Upper lobe of left lung (tissue), 6 donors: ENCODE measurements around the gene DDAH1. TPM values are rescaled to one million over a fixed set of nuclear protein-coding genes. Genes with fewer than 3 reads are reported as not detected.

Source experiments
- ATAC-seq, 2 donors: fragments of 200-7000 bp; cut with Tn5 transposase; one replicate each; pipeline ENCODE4 v1.9.1; 2022; ENCODE audit warnings: mild to moderate bottlenecking in 2 of 2, moderate library complexity in 2 of 2; ENCODE audit not compliant: low FRiP score in 2 of 2
- DNase-seq, 2 donors: peaks; one replicate each; pipeline ENCODE4 v3.0.0-alpha.2; 2019 to 2020
- H3K27ac ChIP-seq, 4 donors: fragments of 200-600 bp; sonication (generic); one replicate each; pipeline ENCODE4 v1.5.1; 2016 to 2019
- H3K27me3 ChIP-seq, 4 donors: fragments of 200-600 bp; sonication (generic); one replicate each; pipeline ENCODE4 v1.5.1; 2017 to 2019
- H3K36me3 ChIP-seq, 4 donors: fragments of 200-600 bp; sonication (generic); one replicate each; pipeline ENCODE4 v1.5.1; 2016 to 2019
- H3K4me1 ChIP-seq, 4 donors: fragments of 200-600 bp; sonication (generic); one replicate each; pipeline ENCODE4 v1.5.1; 2018 to 2019
- H3K4me3 ChIP-seq, 4 donors: fragments of 200-600 bp; sonication (generic); one replicate each; pipeline ENCODE4 v1.5.1; 2017 to 2019; ENCODE audit warnings: mild to moderate bottlenecking in 2 of 4, moderate library complexity in 1 of 4
- H3K9me3 ChIP-seq, 4 donors: fragments of 200-600 bp; sonication (generic); one replicate each; pipeline ENCODE4 v1.5.1; 2018 to 2019
- CTCF ChIP-seq, 6 experiments: fragments of 450-650 bp in 4 of 6; fragments of 200-600 bp in 2 of 6; sonication (generic) in 2 of 6; IDR thresholded peaks; one replicate each; pipeline ENCODE4 v1.5.1; 2016 to 2019; ENCODE audit warnings: antibody characterized with exemption in 6 of 6
- EP300 ChIP-seq, 4 donors: sonication (generic); formaldehyde crosslinking; IDR thresholded peaks; one replicate each; pipeline ENCODE4 v1.5.1; 2017; ENCODE audit warnings: antibody characterized with exemption in 4 of 4, control low read depth in 2 of 4
- POLR2A ChIP-seq, 4 donors: fragments of 450-650 bp; IDR thresholded peaks; one replicate each; pipeline ENCODE4 v1.5.1; 2016 to 2017; ENCODE audit warnings: antibody characterized with exemption in 4 of 4, mild to moderate bottlenecking in 2 of 4
- POLR2AphosphoS5 ChIP-seq, 2 donors: sonication (generic); formaldehyde crosslinking; IDR thresholded peaks; one replicate each; pipeline ENCODE4 v1.5.1; 2017; ENCODE audit warnings: antibody characterized with exemption in 2 of 2
- WGBS, 2 donors: methylation state at CpG; one replicate each; pipeline ENCODE4 v1.1.5; 2017 to 2018; 5-methylcytosine and 5-hydroxymethylcytosine counted together
- total RNA-seq, 6 donors: library from RNA; depleted of rRNA in 4 of 6; stranded (reverse); fragments of >200 nt in 4 of 6; gene quantifications; one replicate each; pipeline versions ENCODE4 v1.1.0 to v1.2.1, GENCODE V29; 2016 to 2021
- donor health status: DM: no; HTN: no; CAD: no; lungs with moderate emphysema.
- donor health status: DM: no; HTN: yes; CAD: no; lungs with severe emphysema.

The DDAH1 gene
- total RNA-seq, 6 donors from 2014 or later: 24.1 to 78.8 (median 52.6) TPM

DNA sequence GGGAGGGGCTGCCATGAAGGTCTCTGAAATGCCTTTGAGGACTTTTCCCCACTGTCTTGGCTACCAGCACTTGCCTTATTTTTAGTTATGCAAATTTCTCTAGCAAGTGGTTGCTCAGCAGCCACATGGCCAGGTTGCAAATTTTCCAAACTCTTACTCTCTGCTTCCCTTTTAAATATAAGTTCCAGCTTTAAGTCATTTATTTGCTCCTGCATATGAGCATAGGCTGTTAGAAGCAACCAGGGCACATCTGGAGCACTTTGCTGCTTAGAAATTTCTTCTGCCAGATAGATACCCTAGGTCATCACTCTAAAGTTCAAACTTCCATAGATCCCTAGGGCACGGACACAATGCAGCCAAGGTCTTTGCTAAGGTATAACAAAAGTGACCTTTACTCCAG, 44.8 kb downstream of the DDAH1 start:
- no peaks in the 10 kb centered on the region for H3K4me1 ChIP-seq
- WGBS, 2 donors: 20 to 30% methylated on average over 1 of the region's 1 CpG
- TF ChIP-seq POLR2A (IDR thresholded peaks at IDR 0.05): no peak
- no peak for TF ChIP-seq CTCF (IDR thresholded peaks at IDR 0.05)
- TF ChIP-seq POLR2AphosphoS5 (IDR thresholded peaks at IDR 0.05): no peak
- TF ChIP-seq EP300 (IDR thresholded peaks at IDR 0.05): no peak
- peaks cover 4 to 8% (median 7%) of the 10 kb centered on the region in 4 donors for H3K9me3 ChIP-seq
- H3K27ac ChIP-seq: no peak overlapping the region
- no peak overlapping the region for H3K4me3 ChIP-seq
- DNase-seq: no peak
- H3K27me3 ChIP-seq: no peaks in the 10 kb centered on the region
- no peaks in the 10 kb centered on the region for H3K36me3 ChIP-seq
- ATAC-seq: no peak

DNA sequence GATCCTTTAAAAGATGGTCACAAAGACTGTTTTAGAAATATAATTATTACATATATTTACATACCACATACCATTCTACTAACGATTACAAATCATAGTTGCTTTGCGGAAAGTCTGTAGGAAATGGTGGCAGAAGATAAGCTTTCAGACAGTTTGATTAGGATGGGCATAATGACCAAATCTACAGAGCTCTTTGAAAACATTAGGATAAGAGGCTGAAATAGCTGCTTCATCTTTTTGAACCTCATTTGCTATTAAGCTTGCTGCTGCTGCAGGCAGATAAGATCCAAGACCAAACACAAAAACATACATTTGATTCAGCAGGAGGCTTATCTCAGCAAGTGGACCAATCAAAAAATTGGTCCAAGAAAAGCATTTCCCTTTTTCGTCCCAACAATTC, 47.1 kb downstream of the DDAH1 start:
- no peaks in the 10 kb centered on the region for H3K36me3 ChIP-seq
- 55 to 64% methylated on average over 3 of the region's 3 CpGs for WGBS, 2 donors
- no peaks in the 10 kb centered on the region for H3K4me1 ChIP-seq
- H3K4me3 ChIP-seq: no peak overlapping the region
- no peak for ATAC-seq
- TF ChIP-seq EP300 (IDR thresholded peaks at IDR 0.05) (no peak), CTCF (IDR thresholded peaks at IDR 0.05) (no peak), POLR2AphosphoS5 (IDR thresholded peaks at IDR 0.05) (no peak), POLR2A (IDR thresholded peaks at IDR 0.05) (no peak)
- no peak overlapping the region for H3K27ac ChIP-seq
- DNase-seq: no peak
- H3K9me3 ChIP-seq: peaks cover 4 to 8% (median 7%) of the 10 kb centered on the region in 4 donors
- H3K27me3 ChIP-seq: no peaks in the 10 kb centered on the region

DNA sequence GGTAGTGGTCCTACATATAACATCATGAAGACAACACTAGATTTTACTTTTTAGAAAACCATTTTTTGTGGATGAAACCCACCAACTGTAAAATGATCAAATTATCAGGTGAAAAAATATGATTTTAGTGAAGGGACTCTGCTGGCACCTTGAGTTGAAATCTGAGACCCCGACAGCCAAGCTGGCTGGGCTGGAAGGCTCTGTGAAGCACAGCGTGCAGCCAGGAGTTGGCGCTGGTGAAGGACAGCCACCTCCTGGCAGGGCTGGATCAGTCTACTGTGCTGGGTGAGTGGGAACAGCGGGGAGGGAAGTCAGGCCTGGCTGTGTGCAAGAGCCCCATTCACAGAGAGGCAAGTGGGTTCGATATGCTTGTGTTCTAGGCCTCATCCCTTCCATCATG, 47.9 kb downstream of the DDAH1 start:
- H3K4me1 ChIP-seq: no peaks in the 10 kb centered on the region
- H3K9me3 ChIP-seq: peaks cover 4 to 8% (median 7%) of the 10 kb centered on the region in 4 donors
- no peak overlapping the region for H3K4me3 ChIP-seq
- H3K36me3 ChIP-seq: no peaks in the 10 kb centered on the region
- peak in 1 of 2 donors; percentile 14 for DNase-seq
- ATAC-seq: no peak
- no peaks in the 10 kb centered on the region for H3K27me3 ChIP-seq
- WGBS, 2 donors: 72% methylated on average over 4 to 5 of the region's 5 CpGs
- TF ChIP-seq POLR2AphosphoS5 (IDR thresholded peaks at IDR 0.05): no peak
- TF ChIP-seq POLR2A (IDR thresholded peaks at IDR 0.05): no peak
- no peak for TF ChIP-seq EP300 (IDR thresholded peaks at IDR 0.05)
- no peak for TF ChIP-seq CTCF (IDR thresholded peaks at IDR 0.05)
- H3K27ac ChIP-seq: no peak overlapping the region

DNA sequence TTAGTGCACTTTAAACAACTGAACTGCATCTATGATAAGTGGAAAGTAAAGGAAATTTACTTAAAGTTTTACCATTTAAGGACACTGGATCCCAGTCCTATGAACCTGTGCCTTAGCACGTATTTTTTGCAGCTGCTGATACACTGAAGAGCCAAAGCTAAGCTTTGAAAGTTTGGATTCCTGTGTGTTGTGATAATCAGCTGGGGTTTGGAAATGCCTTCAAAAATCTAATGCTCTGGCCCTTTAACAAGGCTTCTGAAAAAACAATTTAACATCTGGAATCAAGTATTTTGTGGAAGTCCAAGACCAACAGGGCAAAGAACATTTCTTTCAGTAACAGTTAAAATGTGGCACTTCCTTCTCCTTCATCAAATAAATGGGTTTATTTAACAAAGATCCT, 51.8 kb downstream of the DDAH1 start:
- Histone ChIP-seq H3K36me3 (no peaks in the 10 kb centered on the region), H3K4me1 (no peaks in the 10 kb centered on the region), H3K27ac (no peak overlapping the region), H3K4me3 (no peak overlapping the region), H3K27me3 (no peaks in the 10 kb centered on the region), H3K9me3 (no peaks in the 10 kb centered on the region)
- no peak for DNase-seq
- WGBS, 2 donors: 81 to 84% methylated on average over 1 of the region's 1 CpG
- no peak for TF ChIP-seq POLR2A (IDR thresholded peaks at IDR 0.05)
- TF ChIP-seq CTCF (IDR thresholded peaks at IDR 0.05): no peak
- TF ChIP-seq POLR2AphosphoS5 (IDR thresholded peaks at IDR 0.05): no peak
- no peak for TF ChIP-seq EP300 (IDR thresholded peaks at IDR 0.05)
- peak in 1 of 2 donors; percentile 49 for ATAC-seq

DNA sequence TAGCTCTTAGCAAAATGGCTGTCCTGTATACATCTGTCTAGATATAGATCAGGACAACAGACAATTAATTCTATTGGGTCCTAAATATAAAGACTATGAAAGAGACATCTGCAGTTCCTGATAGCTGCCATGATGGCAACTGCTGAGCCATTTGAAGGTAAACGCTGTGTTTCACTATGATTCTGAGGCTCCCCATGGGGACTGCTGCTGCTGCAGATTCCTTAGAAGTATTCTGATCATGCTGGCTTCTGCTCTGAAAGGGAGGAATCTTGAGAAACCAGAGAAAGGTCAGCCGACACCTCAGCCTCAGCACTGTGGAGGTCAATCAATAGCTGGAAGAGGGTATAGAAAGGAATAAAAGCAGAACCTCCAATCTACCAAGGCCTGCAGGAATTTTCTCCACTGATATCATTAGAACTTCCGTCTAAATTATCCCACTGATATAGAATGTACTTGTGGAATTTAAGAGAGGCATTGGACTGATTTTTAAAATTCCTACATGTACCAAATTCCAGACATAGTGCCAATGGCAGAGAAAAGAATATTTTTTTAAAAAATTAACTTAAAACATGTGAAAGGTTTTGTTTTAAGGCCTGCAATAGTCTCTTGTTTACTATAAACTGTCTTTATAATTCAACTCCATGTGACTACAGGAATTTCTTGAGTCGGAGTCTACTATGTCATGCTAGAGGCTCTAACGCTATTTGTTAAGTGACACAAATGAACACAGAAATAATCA, 53.2 kb downstream of the DDAH1 start:
- H3K27me3 ChIP-seq: no peaks in the 10 kb centered on the region
- TF ChIP-seq CTCF (IDR thresholded peaks at IDR 0.05) (no peak), POLR2A (IDR thresholded peaks at IDR 0.05) (no peak), POLR2AphosphoS5 (IDR thresholded peaks at IDR 0.05) (no peak), EP300 (IDR thresholded peaks at IDR 0.05) (no peak)
- H3K36me3 ChIP-seq: no peaks in the 10 kb centered on the region
- H3K9me3 ChIP-seq: no peaks in the 10 kb centered on the region
- no peak for DNase-seq
- no peak for ATAC-seq
- no peak overlapping the region for H3K27ac ChIP-seq
- WGBS, 2 donors: 78 to 90% methylated on average over 5 of the region's 5 CpGs
- no peak overlapping the region for H3K4me3 ChIP-seq
- peaks cover 0 to 8% (median 2%) of the 10 kb centered on the region in 4 donors for H3K4me1 ChIP-seq
